ENCODE results near the gene UQCRC1. TPM values are rescaled to one million over a fixed set of nuclear protein-coding genes. Genes with fewer than 3 reads are reported as not detected.

The UQCRC1 gene
- total and polyA plus RNA-seq, 9 donors = 138 to 201 (median 195) TPM

- Histone ChIP-seq H3K4me1 (ENCODE audit: control insufficient read depth, insufficient read depth, low read length) (no peaks in the 10 kb centered on the region), H3K4me3 (ENCODE audit: low read length) (no peak overlapping the region), H3K36me3 (ENCODE audit: control insufficient read depth, insufficient read depth, low read length) (peaks cover 31% of the 10 kb centered on the region), H3K9me3 (replicated peaks; ENCODE audit: control insufficient read depth, low read depth, low read length) (no peaks in the 10 kb centered on the region), H3K27ac (ENCODE audit: low read length) (no peak overlapping the region), H3K27me3 (ENCODE audit: control insufficient read depth, insufficient read depth, low read length) (no peaks in the 10 kb centered on the region)
- DNase-seq = no peak
- WGBS (ENCODE audit: insufficient coverage) = 63% methylated on average over 6 of the region's 6 CpGs
These were observed 14.6 kb upstream of the UQCRC1 start for GRCh38 chr3:48623851-48624547.

- WGBS (ENCODE audit: insufficient coverage) = 88% methylated on average over 19 of the region's 19 CpGs
- no peak for DNase-seq
- Histone ChIP-seq H3K9me3 (replicated peaks; ENCODE audit: control insufficient read depth, low read depth, low read length) (peaks cover 8% of the 10 kb centered on the region), H3K4me3 (ENCODE audit: low read length) (no peak within 1 kb of the TSS), H3K27me3 (ENCODE audit: control insufficient read depth, insufficient read depth, low read length) (no peaks in the 10 kb centered on the region), H3K4me1 (ENCODE audit: control insufficient read depth, insufficient read depth, low read length) (no peaks in the 10 kb centered on the region), H3K36me3 (ENCODE audit: control insufficient read depth, insufficient read depth, low read length) (peaks cover 13% of the 10 kb centered on the region), H3K27ac (ENCODE audit: low read length) (no peak within 1 kb of the TSS)
These were observed 12.0 kb upstream of the UQCRC1 start, which contains the start of gene TMEM89 for GRCh38 chr3:48621461-48621869. Gene TMEM89, minus strand, starts transcription at chr3:48621769. Its CDS starts 13 bp downstream, at chr3:48621756.

GRCh38 chr3:48619541-48620524, 10.4 kb upstream of the UQCRC1 start:
- 79% methylated on average over 5 of the region's 7 CpGs for WGBS (ENCODE audit: insufficient coverage)
- Histone ChIP-seq H3K27ac (ENCODE audit: low read length) (no peak overlapping the region), H3K4me3 (ENCODE audit: low read length) (no peak overlapping the region), H3K9me3 (replicated peaks; ENCODE audit: control insufficient read depth, low read depth, low read length) (peaks cover 8% of the 10 kb centered on the region), H3K4me1 (ENCODE audit: control insufficient read depth, insufficient read depth, low read length) (no peaks in the 10 kb centered on the region), H3K27me3 (ENCODE audit: control insufficient read depth, insufficient read depth, low read length) (no peaks in the 10 kb centered on the region), H3K36me3 (ENCODE audit: control insufficient read depth, insufficient read depth, low read length) (peaks cover 3% of the 10 kb centered on the region)
- DNase-seq = no peak

- DNase-seq = no peak
- WGBS (ENCODE audit: insufficient coverage) = 100% methylated on average over 1 of the region's 4 CpGs
- Histone ChIP-seq H3K27me3 (ENCODE audit: control insufficient read depth, insufficient read depth, low read length) (no peaks in the 10 kb centered on the region), H3K9me3 (replicated peaks; ENCODE audit: control insufficient read depth, low read depth, low read length) (peaks cover 8% of the 10 kb centered on the region), H3K4me1 (ENCODE audit: control insufficient read depth, insufficient read depth, low read length) (no peaks in the 10 kb centered on the region), H3K4me3 (ENCODE audit: low read length) (no peak overlapping the region), H3K36me3 (ENCODE audit: control insufficient read depth, insufficient read depth, low read length) (no peaks in the 10 kb centered on the region), H3K27ac (ENCODE audit: low read length) (no peak overlapping the region)
These were observed 8.1 kb upstream of the UQCRC1 start for GRCh38 chr3:48617559-48617958.

GRCh38 chr3:48614044-48614443, 4.6 kb upstream of the UQCRC1 start:
- H3K4me1 ChIP-seq (ENCODE audit: control insufficient read depth, insufficient read depth, low read length) = no peaks in the 10 kb centered on the region
- H3K27ac ChIP-seq (ENCODE audit: low read length) = no peak overlapping the region
- WGBS (ENCODE audit: insufficient coverage) = 73% methylated on average over 2 of the region's 3 CpGs
- H3K9me3 ChIP-seq (replicated peaks; ENCODE audit: control insufficient read depth, low read depth, low read length) = peaks cover 8% of the 10 kb centered on the region
- H3K27me3 ChIP-seq (ENCODE audit: control insufficient read depth, insufficient read depth, low read length) = peaks cover 12% of the 10 kb centered on the region
- H3K36me3 ChIP-seq (ENCODE audit: control insufficient read depth, insufficient read depth, low read length) = no peaks in the 10 kb centered on the region
- DNase-seq = no peak
- no peak overlapping the region for H3K4me3 ChIP-seq (ENCODE audit: low read length)

GRCh38 chr3:48612309-48612708, 2.9 kb upstream of the UQCRC1 start:
- WGBS (ENCODE audit: insufficient coverage) = no CpG with 5 or more reads among the region's 1 CpG
- Histone ChIP-seq H3K9me3 (replicated peaks; ENCODE audit: control insufficient read depth, low read depth, low read length) (peaks cover 3% of the 10 kb centered on the region), H3K27me3 (ENCODE audit: control insufficient read depth, insufficient read depth, low read length) (peaks cover 12% of the 10 kb centered on the region), H3K4me1 (ENCODE audit: control insufficient read depth, insufficient read depth, low read length) (peaks cover 5% of the 10 kb centered on the region), H3K27ac (ENCODE audit: low read length) (no peak overlapping the region), H3K4me3 (ENCODE audit: low read length) (no peak overlapping the region), H3K36me3 (ENCODE audit: control insufficient read depth, insufficient read depth, low read length) (peaks cover 4% of the 10 kb centered on the region)
- no peak for DNase-seq

GRCh38 chr3:48607519-48607918, 1.9 kb downstream of the UQCRC1 start:
- WGBS (ENCODE audit: insufficient coverage) = 100% methylated on average over 3 of the region's 5 CpGs
- H3K4me3 ChIP-seq (ENCODE audit: low read length) = no peak overlapping the region
- peaks cover 5% of the 10 kb centered on the region for H3K4me1 ChIP-seq (ENCODE audit: control insufficient read depth, insufficient read depth, low read length)
- H3K9me3 ChIP-seq (replicated peaks; ENCODE audit: control insufficient read depth, low read depth, low read length) = no peaks in the 10 kb centered on the region
- H3K27ac ChIP-seq (ENCODE audit: low read length) = no peak overlapping the region
- peaks cover 40% of the 10 kb centered on the region for H3K36me3 ChIP-seq (ENCODE audit: control insufficient read depth, insufficient read depth, low read length)
- H3K27me3 ChIP-seq (ENCODE audit: control insufficient read depth, insufficient read depth, low read length) = peaks cover 12% of the 10 kb centered on the region
- DNase-seq = no peak

GRCh38 chr3:48601622-48601994, 7.8 kb downstream of the UQCRC1 start:
- H3K36me3 ChIP-seq (ENCODE audit: control insufficient read depth, insufficient read depth, low read length) = peaks cover 90% of the 10 kb centered on the region
- H3K27ac ChIP-seq (ENCODE audit: low read length) = no peak overlapping the region
- H3K9me3 ChIP-seq (replicated peaks; ENCODE audit: control insufficient read depth, low read depth, low read length) = no peaks in the 10 kb centered on the region
- no peaks in the 10 kb centered on the region for H3K27me3 ChIP-seq (ENCODE audit: control insufficient read depth, insufficient read depth, low read length)
- no peak overlapping the region for H3K4me3 ChIP-seq (ENCODE audit: low read length)
- H3K4me1 ChIP-seq (ENCODE audit: control insufficient read depth, insufficient read depth, low read length) = peaks cover 29% of the 10 kb centered on the region
- WGBS (ENCODE audit: insufficient coverage) = 60% methylated on average over 1 of the region's 2 CpGs
- no peak for DNase-seq

- H3K27ac ChIP-seq (ENCODE audit: low read length) = no peak overlapping the region
- 93% methylated on average over 13 of the region's 19 CpGs for WGBS (ENCODE audit: insufficient coverage)
These were observed 8.5 kb downstream of the UQCRC1 start for GRCh38 chr3:48600711-48601621.

More at GRCh38 chr3:48600711-48601621, 8.5 kb downstream of the UQCRC1 start:
- DNase-seq = no peak
- no peak overlapping the region for H3K4me3 ChIP-seq (ENCODE audit: low read length)
- H3K9me3 ChIP-seq (replicated peaks; ENCODE audit: control insufficient read depth, low read depth, low read length) = no peaks in the 10 kb centered on the region
- peaks cover 87% of the 10 kb centered on the region for H3K36me3 ChIP-seq (ENCODE audit: control insufficient read depth, insufficient read depth, low read length)
- peaks cover under 1% of the 10 kb centered on the region for H3K27me3 ChIP-seq (ENCODE audit: control insufficient read depth, insufficient read depth, low read length)
- peaks cover 29% of the 10 kb centered on the region for H3K4me1 ChIP-seq (ENCODE audit: control insufficient read depth, insufficient read depth, low read length)
